Measurements from ENCODE around the gene IMMP2L. TPM values are rescaled to one million over a fixed set of nuclear protein-coding genes. Genes with fewer than 3 reads are reported as not detected.
A peak's percentile ranks its signal among the peaks of the same experiment; 100 is the strongest.

IMMP2L gene
- total RNA-seq, 2 donors from 2014 or later = 7.3 to 7.7 TPM

DNA sequence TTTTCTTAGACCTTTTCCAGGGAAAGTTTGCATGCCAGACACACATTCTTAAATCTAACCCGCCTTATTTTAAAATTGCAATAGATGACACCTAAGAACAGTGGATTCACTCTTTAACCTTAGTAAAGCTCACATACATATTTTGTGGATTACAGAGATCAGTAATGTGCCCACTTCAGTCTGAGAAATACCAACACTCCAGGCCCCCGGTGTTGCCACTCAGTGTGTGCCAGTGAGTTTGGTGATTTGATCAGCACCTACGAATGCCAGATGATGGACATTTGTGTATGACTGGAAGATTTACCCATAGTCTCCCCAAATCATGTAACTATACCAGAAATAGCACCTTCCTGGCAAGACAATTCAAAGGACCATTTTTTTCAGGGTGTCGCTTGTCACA is 468.8 kb downstream of the IMMP2L start:
- Histone ChIP-seq H3K9me3 (no peaks in the 10 kb centered on the region), H3K36me3 (no peaks in the 10 kb centered on the region), H3K27me3 (no peaks in the 10 kb centered on the region), H3K4me3 (peak overlapping the region; percentile 48 to 55), H3K27ac (peak overlapping the region in 1 of 2 donors; percentile 70), H3K4me1 (peaks cover 0 to 12% of the 10 kb centered on the region in 2 donors)
- TF ChIP-seq, protein P1, sequence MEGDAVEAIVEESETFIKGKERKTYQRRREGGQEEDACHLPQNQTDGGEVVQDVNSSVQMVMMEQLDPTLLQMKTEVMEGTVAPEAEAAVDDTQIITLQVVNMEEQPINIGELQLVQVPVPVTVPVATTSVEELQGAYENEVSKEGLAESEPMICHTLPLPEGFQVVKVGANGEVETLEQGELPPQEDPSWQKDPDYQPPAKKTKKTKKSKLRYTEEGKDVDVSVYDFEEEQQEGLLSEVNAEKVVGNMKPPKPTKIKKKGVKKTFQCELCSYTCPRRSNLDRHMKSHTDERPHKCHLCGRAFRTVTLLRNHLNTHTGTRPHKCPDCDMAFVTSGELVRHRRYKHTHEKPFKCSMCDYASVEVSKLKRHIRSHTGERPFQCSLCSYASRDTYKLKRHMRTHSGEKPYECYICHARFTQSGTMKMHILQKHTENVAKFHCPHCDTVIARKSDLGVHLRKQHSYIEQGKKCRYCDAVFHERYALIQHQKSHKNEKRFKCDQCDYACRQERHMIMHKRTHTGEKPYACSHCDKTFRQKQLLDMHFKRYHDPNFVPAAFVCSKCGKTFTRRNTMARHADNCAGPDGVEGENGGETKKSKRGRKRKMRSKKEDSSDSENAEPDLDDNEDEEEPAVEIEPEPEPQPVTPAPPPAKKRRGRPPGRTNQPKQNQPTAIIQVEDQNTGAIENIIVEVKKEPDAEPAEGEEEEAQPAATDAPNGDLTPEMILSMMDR (IDR thresholded peaks at IDR 0.05) = no peak
- no peak for DNase-seq (ENCODE audit: low spot score)

DNA sequence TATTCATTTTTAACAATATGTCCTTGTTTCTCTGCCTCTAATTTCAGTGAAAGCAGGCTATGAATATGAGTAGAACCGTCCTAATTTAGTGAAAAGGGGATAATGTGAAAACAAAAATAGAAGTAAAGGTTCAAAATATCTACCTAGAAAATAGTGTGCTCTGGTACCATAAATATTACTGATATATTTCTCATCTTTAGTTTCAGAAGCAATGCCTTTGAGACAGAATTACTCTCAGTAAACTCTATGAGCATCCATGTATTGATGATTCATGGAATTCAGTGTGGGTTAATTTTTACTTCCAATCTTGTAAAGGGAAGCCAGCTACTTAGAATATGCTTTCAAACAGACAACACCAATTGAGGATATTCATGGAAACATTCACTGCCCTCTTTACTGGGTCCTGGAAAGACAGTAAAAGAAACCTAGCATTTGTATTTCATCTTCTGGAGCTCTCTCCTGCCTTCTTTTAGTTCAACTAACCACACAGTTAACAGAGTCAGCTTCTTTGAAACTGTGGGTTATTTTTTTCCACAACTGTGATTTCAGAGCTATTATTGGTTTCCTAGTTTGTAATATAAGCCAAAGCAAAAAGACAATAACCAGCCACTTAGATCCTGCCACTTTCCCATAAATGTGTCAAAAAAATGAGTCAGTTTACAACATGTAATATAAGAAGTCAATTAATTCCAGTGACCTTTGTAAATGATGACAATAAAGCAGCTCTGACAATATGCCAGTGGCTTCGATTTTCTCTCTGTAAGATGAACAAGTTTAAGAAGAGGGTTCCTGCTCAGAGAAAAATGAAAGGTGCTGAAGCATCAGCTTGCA is 469.7 kb downstream of the IMMP2L start:
- TF ChIP-seq, protein P1 (IDR thresholded peaks at IDR 0.05) = no peak
- Histone ChIP-seq H3K4me1 (peaks cover 0 to 9% of the 10 kb centered on the region in 2 donors), H3K9me3 (no peaks in the 10 kb centered on the region), H3K36me3 (no peaks in the 10 kb centered on the region), H3K27me3 (no peaks in the 10 kb centered on the region), H3K4me3 (peak overlapping the region; percentile 48 to 55), H3K27ac (peak overlapping the region in 1 of 2 donors; percentile 70)
- DNase-seq (ENCODE audit: low spot score) = no peak

DNA sequence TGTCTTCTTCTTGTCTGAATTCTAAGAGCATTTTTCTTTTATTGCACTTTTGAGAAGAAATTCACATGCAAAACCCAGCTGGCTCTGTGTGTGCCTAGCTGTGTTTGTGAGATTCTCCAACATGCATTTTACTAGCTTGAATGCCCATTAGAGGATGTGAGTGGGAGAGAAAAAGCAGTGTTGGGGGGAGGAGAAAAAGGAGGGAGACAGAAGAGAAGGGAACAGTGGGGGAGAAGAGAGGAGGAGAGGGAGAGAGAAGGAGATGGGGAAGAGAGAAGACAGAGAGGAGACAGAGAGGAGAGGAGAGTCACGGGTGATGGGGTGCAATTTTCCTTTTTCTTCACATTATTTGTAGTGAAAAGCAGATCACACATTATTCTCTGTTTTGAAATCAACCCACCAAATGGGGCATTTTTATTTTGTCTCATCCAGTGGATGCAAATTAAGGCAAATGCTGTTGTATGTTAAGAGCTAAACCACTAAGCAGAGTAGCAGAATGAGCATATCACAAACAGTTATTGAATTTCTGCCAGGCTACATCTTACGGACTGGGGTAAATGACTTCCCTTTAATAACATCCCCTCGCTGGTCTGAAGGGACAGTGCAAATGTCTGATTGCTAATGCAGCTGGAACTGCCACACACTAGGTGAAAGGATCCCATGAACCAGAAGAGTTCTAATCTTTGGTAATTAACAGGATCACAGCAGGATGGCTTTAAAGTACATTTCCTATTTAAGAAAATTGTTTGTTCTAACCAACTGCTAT is 470.5 kb downstream of the IMMP2L start:
- Histone ChIP-seq H3K4me3 (peak overlapping the region; percentile 48 to 55), H3K27me3 (no peaks in the 10 kb centered on the region), H3K4me1 (peaks cover 0 to 9% of the 10 kb centered on the region in 2 donors), H3K9me3 (no peaks in the 10 kb centered on the region), H3K27ac (peak overlapping the region; percentile 24 to 70), H3K36me3 (no peaks in the 10 kb centered on the region)
- TF ChIP-seq, protein P1 (IDR thresholded peaks at IDR 0.05) = no peak
- no peak for DNase-seq (ENCODE audit: low spot score)

DNA sequence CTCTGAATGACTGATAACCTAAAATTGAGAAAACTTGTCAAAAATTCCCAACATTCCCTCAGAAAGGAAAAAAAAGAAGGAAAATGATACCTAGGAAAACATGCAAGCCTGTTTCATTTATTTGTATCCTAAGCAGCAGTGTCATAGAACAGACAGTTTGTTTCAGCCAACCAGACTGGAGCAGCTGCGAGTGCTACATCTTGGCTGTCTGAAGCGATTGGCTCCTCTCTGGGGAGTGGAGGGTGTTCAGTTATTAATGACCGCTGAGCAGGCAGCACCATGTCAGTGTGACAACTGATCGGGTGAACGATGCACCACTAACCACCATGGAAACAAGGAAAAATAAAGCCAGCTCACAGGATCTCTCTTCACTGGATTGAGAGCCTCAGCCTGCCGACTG is 471.4 kb downstream of the IMMP2L start, which contains the start of gene LRRN3:
Gene LRRN3 (plus strand): TSS at position 282 of the 400 bp plus-strand sequence. CDS start 31,646 bp downstream, outside the sequence.
- H3K27me3 ChIP-seq = no peaks in the 10 kb centered on the region
- H3K36me3 ChIP-seq = no peaks in the 10 kb centered on the region
- H3K9me3 ChIP-seq = no peaks in the 10 kb centered on the region
- peaks cover 0 to 9% of the 10 kb centered on the region in 2 donors for H3K4me1 ChIP-seq
- H3K27ac ChIP-seq = peak within 1 kb of the TSS; percentile 24 to 70
- TF ChIP-seq, protein P1 (IDR thresholded peaks at IDR 0.05) = no peak
- DNase-seq (ENCODE audit: low spot score) = no peak
- H3K4me3 ChIP-seq = peak within 1 kb of the TSS; percentile 48 to 55

DNA sequence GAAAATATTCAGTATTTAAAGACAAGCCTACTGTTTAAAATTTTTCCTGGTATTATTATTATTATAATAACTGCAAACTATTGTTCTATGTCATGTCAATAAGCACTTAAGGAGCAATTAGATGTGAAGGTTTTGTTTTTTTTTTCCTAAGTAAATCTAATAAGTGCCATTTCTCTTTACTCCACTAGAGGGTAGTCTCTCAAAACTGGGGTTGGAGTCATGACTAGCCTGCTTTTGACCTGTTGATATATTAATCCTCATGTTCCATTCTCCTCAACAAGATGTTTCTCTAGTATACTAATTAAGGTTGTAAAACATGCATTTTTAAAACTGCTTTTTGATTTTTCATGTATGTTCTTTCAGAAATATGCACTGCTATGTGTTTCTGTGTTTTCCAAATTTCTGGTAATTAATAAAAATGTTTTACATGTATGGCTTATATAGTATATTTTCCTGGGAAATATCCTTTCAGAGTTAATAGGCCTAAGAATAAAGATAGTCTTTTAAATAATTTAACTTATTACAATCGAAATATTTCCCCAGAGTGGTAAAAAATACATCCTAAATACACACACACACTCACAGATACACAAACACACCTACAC is 472.4 kb downstream of the IMMP2L start:
- no peak overlapping the region for H3K4me3 ChIP-seq
- H3K4me1 ChIP-seq = peaks cover 0 to 9% of the 10 kb centered on the region in 2 donors
- no peak for DNase-seq (ENCODE audit: low spot score)
- no peaks in the 10 kb centered on the region for H3K36me3 ChIP-seq
- H3K27me3 ChIP-seq = no peaks in the 10 kb centered on the region
- TF ChIP-seq, protein P1 (IDR thresholded peaks at IDR 0.05) = peak; percentile 60 to 81
- H3K27ac ChIP-seq = no peak overlapping the region
- no peaks in the 10 kb centered on the region for H3K9me3 ChIP-seq

All from right atrium auricular region (tissue), 2 donors.